Suppressor macrophage treated with lipopolysaccharide for 1 hour (primary cell): ENCODE measurements around the gene DDOST.

Source experiments
- DNase-seq, 3 donors: peaks; one replicate each; pipeline ENCODE4 v3.0.0-alpha.2; 2020 to 2022

Gene DDOST

DNA sequence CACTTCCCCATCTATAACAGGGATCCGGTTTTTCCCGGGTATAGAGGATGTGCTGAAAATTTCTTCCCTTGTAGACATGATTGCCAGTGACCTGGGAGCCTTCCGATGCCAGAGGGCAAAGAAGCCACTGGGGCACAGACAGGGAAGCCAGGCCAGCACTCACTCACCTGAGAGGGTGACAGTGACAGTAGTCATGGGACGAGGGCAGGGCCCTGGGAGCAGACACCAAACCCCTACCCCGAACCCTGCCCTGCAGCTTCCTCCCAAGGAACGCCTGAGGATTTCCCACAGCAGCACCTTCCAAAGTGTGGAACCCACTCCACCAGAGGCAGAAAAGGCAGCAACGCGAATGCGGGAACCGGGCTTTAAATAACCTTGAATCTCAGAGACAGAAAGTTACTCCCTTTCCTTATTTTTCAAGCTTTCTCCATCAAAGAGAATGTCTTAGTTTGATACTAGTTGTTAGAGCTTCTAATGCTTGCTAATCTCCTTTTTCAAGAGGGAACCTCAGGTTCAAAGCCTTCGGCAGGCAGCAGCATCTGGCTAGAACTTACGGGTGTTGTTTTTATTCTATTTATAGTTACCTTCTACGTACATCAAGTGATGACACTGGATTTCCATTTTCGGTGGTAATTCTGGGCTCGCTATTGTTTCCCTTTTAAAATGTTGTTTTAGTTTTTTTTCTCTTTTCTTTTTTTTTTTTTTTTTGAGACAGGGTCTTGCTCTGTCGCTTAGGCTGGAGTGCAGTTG, 2.8 kb downstream of the DDOST start:
- no peak for DNase-seq

DNA sequence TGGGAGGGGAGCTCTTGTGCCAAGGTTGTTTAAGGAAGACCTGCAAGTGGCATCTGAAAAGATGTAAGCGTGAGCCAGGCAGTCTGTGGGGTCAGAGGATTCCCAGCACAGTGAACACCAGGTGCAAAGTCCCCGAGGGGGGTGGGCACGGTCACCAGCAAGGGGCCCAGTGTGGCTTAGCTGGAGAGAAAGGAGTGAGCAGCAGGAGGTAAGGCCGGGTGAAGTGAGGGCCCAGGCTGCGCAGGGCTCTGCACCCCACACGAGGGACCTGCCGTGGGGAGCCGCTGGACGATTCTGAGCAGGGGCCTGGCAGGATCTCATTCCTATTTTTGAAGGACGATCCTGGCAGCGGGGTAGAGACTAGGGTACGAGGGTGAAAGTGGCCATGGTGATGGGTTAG, 4.1 kb downstream of the DDOST start:
- no peak for DNase-seq

DNA sequence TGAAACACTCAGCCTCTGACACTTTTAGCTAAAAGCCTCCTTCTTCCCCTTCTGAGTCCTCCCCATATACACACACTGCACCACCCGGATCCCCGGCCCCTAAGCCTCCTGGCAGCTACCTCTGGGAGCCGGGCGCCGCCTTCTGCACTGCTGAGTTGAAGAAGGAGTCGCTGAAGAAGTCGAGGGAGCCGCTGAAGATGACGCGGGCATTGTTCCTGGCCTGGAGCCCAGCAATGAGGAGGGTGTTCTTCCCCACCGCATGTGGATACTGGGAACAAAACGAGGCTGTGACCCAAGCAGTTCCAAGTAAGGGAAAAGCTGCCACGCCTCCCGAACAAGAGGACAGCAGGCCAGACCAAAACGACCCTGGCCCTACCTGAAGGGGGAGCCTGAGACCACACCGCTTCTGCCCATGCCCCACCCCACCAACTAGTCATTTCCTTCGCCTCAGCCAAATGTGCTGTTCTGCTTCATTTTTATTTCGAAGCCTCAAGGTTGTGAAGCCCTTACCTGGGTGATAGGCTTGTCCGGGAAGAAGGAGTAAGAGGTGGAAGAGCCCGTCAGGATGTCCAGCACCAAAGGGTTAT, 7.0 kb downstream of the DDOST start:
- DNase-seq = no peak

DNA sequence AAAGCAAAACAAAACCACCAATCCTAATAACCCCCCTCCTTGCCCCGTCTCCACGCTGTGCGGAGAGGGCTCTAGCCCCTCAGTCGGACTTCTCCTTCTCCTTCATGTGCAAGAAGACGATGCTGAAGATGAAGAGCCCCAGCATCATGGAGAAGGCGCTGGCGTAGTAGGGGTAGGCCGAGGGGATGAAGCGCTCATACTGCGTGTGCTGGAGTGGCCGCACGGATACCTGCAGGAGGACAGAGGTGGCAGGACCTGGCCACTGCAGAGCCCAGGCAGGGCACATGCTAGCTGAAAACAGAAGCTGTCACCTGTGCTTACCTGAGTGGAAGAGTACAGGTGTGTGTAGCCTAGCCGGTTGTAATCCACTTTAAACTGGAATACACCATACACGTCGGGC, 8.9 kb downstream of the DDOST start:
- DNase-seq = no peak

DNA sequence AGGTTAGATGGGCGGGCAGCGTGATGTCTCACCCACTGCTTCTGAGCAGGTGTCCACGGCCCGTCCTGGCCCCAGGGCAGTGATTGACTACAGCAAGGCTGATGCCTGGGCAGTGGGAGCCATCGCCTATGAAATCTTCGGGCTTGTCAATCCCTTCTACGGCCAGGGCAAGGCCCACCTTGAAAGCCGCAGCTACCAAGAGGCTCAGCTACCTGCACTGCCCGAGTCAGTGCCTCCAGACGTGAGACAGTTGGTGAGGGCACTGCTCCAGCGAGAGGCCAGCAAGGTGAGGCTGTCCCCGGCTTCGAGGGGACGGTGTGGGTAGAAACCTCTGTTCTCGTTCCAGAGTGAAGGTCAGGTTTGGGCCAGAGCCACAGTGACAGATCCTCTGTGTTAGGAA, 12.2 kb downstream of the DDOST start:
- DNase-seq = no peak

DNA sequence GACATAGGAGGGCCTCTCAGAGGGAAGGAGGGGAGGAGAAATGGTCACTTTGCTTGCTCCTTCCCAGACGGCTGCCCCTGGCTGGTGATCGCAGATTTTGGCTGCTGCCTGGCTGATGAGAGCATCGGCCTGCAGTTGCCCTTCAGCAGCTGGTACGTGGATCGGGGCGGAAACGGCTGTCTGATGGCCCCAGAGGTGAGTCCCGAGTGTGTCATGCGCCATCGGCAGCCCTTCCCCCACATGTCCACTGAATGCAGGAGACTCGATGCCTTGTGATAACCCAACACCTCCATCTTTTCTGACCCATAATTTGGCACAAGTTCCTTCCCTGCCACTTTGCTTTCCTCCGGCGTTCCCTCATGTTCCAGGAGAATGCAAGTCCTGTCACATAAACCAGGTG, 12.7 kb downstream of the DDOST start:
- DNase-seq = no peak

DNA sequence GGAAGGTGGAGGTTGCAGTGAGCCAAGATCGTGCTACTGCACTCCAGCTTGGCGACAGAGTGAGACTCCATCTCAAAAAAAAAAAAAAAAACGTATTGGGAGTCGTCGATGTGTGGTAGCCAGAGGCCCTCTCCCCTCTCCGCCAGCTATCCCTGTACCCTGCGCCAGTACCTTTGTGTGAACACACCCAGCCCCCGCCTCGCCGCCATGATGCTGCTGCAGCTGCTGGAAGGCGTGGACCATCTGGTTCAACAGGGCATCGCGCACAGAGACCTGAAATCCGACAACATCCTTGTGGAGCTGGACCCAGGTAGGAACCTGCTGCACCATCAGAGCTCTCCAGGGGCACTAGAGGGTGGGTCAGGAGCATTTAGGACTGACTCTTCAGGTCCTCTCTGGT, 15.8 kb downstream of the DDOST start:
- DNase-seq = no peak

DNA sequence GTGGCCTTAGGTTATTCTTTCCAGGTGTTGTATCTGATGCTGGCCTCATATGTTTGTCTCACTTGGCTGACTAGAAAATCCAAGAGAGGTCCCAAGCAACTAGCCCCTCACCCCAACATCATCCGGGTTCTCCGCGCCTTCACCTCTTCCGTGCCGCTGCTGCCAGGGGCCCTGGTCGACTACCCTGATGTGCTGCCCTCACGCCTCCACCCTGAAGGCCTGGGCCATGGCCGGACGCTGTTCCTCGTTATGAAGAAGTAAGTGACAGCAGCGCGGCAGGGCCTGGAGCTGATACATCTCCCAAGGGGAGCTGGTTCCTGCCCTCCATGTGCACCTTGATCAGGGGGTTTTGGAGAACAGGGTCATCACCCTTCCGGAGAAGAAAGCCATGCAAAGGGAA, 16.8 kb downstream of the DDOST start:
- DNase-seq = no peak

DNA sequence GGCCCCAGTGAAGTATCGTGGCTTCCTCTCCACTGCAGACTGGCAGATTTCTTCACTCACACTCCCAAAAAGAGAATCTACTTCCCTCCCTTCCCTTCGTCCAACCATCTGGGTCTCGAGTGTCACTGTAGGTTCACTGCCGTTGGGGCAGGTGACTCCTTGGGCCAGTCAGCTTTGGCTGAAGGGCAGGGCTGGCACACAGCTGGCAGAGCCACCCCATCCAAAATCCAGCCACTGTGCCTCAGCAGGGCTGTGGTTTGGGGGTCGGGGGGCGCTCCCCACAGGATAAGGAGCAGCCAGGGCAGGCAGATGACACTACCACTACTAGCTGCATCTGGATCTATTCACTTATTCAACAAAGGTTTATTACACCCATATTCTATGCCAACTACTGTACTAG, 18.1 kb downstream of the DDOST start:
- DNase-seq = no peak

DNA sequence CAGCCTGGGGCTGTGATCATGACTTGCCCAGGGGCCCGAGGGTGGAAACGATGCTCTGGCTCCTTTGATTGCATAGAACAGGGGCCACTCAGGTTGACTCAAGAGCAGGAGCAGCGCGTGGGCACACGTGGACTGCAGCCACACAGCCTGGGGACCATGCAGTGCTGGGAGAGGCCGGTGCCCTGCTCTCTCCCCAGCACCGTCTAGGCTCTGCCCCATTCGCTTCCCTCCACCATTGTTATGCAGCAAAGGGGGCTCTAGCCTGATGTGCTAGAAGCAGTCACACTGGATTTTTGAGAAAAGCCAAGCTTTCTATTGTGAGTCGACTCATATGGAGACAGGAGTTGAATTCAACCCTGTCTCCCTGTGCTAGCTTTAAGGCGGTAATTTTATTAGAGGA, 19.2 kb downstream of the DDOST start:
- no peak for DNase-seq

DNA sequence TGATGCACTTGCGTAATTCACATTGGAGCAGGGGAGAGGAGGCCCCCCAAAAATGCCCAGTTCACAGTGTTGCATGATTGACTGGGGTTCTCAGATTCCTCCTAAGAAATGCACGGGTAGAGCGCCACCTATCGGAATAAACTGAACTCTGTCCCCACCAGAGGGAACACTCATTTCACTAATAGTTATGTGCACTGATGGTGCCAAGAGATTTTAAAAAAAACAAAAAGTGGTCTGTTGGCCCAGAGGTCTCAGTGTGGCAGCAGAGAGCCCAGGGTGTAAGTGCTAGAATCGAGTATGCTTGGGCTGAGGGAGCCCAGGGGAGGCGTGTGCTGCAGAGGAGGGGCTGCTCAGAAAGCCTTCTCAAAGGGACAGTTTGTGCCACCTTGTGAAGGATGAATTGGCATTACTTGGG, 21.0 kb downstream of the DDOST start:
- peak; percentile 79 to 83 (median 83) for DNase-seq

DNA sequence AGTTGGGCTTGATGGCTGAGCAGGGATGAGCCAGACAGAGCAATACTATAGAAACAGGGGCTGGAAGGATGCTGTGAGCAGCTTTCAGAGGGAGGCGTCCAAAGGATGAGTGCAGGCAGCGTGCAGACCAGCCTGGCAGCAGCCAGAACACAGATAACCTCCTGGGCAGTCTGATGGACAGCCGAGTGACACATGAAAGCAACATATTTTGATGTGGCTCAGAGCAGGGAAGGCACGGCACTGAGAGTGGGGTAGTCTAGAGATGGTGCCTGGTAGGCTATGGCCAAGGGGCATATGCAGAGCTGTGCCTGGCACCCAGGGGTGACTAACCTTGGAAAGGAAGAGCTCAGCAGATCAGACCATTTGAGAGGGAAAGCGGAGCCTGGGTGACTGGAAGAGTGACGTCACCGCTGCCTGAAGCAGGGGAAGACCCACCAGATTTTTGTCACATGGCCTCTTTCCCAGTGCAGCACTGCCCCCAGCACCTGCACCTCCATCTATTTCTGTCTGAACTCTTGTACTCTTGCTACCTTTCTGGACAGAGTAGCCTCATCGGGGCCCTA, 24.3 kb downstream of the DDOST start:
- no peak for DNase-seq

DNA sequence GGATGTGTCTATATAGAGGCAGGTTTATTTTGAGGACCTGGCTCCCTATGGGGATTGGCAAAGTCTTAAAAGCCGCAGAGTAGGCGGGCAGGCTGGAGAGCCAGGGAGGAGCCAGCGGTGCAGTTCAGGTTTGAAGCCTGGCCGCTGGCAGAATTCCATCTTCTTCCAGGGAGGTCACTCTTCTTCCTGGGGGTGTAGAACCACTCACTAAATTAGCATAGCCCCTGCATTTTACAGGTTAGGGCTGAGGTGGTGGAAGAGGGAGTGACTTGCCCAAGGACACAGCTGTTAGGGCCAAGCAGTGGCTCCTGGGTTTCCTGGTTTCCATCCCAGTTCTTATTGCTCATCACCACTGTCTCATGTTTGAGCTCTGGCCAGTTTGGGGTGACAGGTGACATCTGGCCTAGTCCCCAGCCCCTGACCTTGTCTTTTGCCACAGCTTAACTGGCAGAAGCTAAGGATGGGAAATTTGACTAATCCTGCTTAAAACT, 26.5 kb downstream of the DDOST start:
- peak in 2 of 3 donors; percentile 27 to 29 for DNase-seq

DNA sequence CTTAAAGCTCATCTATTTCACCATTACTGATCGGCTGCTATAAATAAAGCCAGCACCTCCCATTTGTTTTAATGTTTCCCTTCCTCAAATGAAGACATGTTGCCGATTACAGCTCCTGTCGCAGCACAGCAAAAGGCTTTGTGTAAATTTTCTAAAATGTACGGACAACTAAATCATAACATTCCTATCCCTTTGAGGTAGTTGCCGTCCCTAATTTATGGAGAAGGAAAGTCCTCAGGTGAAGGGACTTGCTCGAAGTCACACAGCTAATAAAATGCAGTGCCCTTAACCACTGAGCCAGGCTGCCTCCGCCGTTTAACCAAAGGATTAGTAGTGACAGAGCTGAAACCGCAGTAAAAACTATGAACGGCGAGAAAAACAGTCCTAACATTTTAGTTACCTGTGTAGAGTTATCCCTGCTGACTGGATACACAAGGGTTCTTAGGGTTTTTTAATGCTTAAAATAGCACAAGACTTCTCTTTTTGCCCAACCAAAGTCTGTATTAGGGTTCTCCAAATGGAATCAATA, 27.0 kb downstream of the DDOST start:
- DNase-seq = no peak

DNA sequence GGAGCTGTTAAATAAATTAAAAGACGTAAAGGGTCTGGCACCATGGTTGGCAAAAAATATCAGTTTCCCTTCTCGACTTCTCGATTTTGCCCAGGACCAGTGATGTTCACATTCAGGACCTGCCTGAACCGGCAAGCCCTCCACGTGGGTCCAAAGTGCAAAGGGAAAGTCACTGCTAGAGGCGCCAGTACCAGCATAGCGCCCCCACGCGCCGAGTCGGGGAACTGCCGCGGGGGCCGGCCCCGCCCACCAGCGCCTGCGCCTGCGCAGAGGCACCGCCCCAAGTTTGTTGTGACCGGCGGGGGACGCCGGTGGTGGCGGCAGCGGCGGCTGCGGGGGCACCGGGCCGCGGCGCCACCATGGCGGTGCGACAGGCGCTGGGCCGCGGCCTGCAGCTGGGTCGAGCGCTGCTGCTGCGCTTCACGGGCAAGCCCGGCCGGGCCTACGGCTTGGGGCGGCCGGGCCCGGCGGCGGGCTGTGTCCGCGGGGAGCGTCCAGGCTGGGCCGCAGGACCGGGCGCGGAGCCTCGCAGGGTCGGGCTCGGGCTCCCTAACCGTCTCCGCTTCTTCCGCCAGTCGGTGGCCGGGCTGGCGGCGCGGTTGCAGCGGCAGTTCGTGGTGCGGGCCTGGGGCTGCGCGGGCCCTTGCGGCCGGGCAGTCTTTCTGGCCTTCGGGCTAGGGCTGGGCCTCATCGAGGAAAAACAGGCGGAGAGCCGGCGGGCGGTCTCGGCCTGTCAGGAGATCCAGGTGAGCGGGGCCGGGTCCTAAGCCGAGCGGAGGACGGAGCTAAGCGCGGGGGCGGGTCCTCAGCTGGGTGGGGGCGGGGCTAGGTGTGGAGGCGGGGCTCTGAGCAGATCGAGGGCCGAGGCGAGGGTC, 27.7 kb downstream of the DDOST start, which contains the start of gene PINK1:
Gene PINK1, plus strand, starts transcription at position 269 of the 875 bp plus-strand sequence. Its CDS starts 91 bp downstream, at position 360.
- DNase-seq = peak; percentile 85 to 92 (median 87)

DNA sequence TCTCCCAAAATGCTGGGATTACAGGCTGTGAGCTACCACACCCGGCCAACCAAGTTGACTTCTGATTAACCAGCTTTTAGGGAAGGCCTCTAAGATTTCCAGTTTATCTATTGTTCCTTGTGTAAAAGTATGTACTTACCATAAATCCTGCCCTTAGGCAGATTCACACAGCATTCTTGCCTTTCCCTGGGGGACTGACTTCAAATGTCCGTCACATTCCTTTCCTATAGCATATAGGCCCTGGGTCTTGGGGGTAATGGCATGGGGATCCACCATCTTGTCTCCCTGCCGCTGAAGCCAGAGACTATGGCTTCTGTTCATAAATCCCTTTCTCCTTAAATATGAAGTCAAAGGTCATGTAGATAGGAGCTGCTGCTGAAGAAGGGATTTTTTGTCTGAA, 28.8 kb downstream of the DDOST start:
- DNase-seq = no peak

DNA sequence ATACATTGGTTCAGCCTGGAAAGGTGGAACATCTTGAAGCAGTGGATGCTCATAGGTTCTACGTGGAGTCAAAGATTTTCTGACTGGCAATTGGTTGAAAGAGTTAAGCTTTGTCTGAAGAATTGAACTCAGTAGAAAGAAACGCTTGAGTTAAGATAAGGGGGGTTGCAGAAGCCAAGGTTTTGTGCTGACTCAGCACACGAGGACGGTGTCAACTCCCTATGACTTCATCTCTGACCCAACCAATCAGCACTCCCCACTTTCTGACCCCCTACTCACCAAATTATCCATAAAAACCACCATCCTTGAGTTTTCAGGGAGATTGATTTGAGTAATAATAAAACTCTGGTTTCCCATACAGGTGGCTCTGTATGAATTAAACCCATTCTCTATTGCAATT, 30.4 kb downstream of the DDOST start:
- DNase-seq = no peak

DNA sequence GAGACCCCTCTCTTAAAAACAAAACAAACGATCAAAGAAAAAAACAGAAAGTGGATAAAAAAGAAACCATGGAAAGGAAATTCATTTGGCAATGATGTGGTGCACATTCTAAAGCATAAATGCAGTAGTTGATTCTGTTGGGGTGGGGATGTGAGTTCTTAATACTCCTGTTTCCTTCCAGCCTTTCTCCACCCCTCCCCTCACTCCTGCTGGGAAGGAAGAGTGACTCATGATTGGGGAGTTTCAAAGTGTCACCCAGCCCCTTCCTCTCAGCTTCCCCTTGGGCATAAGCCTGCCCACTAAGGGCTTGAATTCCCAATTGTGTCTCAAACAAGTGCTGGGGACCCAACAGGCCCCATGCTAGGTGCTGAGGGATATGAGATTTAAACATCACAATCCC, 34.6 kb downstream of the DDOST start:
- DNase-seq = peak; percentile 10 to 40 (median 15)

DNA sequence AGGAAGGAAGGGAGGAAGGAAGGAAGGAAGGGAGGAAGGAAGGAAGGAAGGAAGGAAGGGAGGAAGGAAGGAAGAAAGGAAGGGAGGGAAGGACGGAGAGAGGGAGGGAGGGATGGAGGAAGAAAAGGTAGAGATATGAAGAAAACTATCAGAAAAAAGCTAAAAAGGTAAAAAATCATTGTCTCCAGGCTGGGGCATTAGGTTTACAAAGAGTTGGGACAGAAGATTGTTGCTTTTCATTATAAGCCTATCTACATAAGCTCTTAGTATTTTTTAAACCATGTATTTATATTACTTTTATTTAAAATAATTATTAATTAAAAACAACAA, 35.1 kb downstream of the DDOST start:
- no peak for DNase-seq

DNA sequence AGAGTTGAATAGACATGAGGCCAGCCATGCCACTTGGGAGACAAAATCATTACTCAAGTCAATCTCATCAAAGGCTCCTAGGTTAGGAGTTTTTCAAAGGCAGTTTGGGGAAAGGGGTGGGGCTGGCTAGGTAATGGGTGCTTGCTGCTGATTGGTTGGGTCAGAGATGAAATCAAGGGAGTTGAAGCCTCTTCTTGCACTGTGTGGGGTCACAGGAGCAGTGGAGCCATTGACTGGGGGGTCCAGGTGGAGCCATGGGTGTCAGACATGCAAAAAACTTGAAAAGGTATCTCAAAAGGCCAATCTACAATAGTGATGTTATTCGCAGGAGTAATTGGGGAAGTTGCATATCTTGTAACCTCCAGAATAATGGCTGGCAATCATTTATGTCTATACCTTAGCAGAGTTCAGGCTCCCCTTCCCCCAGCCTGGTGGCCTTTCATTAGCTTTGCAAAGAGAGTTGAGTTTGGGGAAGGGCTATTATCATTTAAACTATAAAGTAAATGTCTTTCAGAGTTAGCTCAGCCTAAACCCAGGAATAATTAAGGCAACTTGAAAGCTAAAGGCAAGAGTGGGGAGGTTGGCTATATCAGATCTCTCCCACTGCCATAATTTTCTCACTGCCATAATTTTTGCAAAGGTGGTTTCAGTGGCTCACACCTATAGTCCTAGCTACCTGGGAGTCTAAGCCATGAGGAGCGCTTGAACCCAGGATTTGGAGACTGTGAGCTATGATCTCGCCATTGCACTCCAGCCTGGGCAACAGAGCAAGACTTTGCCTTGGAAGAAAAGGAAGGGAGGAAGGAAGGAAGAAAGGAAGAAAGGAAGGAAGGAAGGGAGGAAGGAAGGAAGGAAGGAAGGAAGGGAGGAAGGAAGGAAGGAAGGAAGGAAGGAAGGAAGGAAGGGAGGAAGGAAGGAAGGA, 35.7 kb downstream of the DDOST start:
- no peak for DNase-seq

DNA sequence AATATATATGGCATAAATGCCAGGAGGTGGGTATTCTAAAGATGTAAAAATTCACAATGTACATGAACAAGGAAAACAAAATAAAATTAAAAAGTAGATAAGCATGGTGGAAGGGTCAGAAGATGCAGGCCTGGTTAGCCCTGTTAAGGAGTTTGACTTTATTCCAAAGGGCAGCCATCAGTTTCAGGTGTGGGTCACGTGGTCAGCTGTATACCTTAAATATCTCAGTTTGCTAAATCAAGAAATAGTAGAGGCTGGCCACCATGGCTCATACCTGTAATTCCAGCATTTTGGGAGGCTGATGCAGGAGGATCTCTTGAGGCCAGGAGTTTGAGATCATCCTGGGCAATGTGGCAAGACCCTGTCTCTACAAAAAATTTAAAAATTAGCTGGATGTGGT, 36.5 kb downstream of the DDOST start:
- no peak for DNase-seq

DNA sequence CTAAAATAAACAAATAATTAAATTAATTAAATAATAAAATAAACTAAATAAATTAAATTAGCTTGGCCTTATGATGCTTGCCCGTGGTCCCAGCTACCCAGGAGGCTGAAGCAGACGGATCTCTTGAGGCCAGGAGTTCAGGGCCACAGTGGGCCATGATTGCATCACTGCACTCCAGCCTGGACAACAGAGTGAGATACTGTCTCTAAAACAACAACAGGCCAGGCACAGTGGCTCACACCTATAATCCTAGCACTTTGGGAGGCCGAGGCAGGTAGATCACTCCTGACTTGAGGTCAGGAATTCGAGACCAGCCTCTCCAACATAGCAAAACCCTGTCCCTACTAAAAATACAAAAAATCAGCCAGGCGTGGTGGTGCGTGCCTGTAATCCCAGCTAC, 40.2 kb downstream of the DDOST start:
- DNase-seq = no peak
